ENCODE measurements around the gene SRPK2.

DNA sequence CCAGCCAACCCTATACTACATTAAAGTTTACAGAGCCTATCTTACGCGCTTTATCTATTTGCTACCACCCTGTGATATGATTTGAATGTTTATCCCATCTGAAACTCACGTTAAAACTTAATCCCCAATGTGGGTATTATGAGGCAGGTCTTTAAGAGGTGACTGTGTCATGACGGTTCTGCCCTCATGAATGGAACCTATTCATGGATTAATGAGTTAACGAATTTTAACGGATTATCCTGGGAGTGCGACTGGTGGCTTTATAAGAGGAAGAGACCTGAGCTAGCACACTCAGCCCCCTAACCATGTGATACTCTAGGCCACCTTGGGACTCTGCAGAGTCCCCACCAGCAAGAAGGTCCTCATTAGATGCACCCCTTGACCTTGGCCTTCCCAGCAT is 37.8 kb downstream of the SRPK2 start:
- TF ChIP-seq, protein P1, sequence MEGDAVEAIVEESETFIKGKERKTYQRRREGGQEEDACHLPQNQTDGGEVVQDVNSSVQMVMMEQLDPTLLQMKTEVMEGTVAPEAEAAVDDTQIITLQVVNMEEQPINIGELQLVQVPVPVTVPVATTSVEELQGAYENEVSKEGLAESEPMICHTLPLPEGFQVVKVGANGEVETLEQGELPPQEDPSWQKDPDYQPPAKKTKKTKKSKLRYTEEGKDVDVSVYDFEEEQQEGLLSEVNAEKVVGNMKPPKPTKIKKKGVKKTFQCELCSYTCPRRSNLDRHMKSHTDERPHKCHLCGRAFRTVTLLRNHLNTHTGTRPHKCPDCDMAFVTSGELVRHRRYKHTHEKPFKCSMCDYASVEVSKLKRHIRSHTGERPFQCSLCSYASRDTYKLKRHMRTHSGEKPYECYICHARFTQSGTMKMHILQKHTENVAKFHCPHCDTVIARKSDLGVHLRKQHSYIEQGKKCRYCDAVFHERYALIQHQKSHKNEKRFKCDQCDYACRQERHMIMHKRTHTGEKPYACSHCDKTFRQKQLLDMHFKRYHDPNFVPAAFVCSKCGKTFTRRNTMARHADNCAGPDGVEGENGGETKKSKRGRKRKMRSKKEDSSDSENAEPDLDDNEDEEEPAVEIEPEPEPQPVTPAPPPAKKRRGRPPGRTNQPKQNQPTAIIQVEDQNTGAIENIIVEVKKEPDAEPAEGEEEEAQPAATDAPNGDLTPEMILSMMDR (IDR thresholded peaks at IDR 0.05) = no peak
- TF ChIP-seq EP300 (IDR thresholded peaks at IDR 0.05) (no peak), POLR2A (IDR thresholded peaks at IDR 0.05) (no peak), POLR2AphosphoS5 (IDR thresholded peaks at IDR 0.05) (no peak)

Measured in suprapubic skin (tissue), 4 donors.